Left colon (tissue), 2 donors: ENCODE data around the gene NGLY1. TPM values are rescaled to one million over a fixed set of nuclear protein-coding genes. Genes with fewer than 3 reads are reported as not detected.
A peak's percentile ranks its signal among the peaks of the same experiment; 100 is the strongest.

ENCODE experiments used
- ATAC-seq: fragments of 200-7000 bp; cut with Tn5 transposase; one replicate; pipeline ENCODE4 v1.9.1; 2020; ENCODE audit warnings: mild to moderate bottlenecking, moderate library complexity
- DNase-seq, 2 donors: peaks; one replicate each; pipeline ENCODE4 v3.0.0-alpha.2; 2020
- intact Hi-C, 2 donors: fragments of 100-400 bp; cut with DNase I in 1 of 2; cut with micrococcal nuclease in 1 of 2; formaldehyde crosslinking; loops; one replicate each; pipeline versions ENCODE4 v1.11.2 to v1.14.0; 2022; cut with DNase I, micrococcal nuclease
- total RNA-seq, 2 donors: library from RNA; stranded (reverse); fragmentation: NEBNext Ultra II Directional; extraction: Animal tissue kit (Norgen Biotek cat#: 25700); gene quantifications; one replicate each; pipeline ENCODE4 v1.2.1, GENCODE V29; 2021
- donor health status: DM: no; HTN: no; CAD: no.
- donor health status: DM: yes; HTN: yes; CAD: no.

Gene NGLY1
- total RNA-seq, 2 donors from 2014 or later = 42.2 to 45.0 TPM

DNA sequence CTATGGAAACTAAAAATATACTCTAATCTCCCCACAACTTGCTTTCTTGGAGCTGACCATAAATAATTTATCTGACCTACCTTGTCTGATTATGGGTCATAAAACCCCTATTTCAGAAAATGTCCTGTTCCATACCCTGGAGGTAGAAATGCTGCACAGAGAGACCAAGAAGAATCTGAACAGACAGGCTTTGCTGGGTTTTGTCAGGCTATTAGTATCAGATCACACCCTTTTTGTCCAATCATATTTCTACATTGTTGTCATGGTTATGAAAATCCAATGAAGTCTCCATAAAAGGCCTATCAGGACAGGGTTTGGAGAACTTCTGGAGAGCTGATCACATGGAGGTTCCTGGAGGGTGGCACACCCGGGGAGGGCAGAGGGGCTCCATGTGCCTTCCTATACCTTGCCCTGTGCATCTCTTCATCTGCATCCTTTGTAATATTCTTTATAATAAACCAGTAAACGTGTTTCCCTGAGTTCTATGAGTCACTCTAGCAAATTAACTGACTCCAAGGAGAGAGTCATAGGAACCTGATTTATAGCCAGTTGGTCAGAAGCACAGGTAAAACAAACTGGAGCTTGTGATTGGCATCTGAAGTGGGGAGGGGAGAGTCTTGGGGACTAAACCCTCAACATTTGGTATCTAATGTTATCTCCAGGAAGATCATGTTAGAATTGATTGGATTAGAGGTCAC lies 58.1 kb downstream of the NGLY1 start:
- intact Hi-C loops = no loop called here
- ATAC-seq = no peak
- DNase-seq = no peak

DNA sequence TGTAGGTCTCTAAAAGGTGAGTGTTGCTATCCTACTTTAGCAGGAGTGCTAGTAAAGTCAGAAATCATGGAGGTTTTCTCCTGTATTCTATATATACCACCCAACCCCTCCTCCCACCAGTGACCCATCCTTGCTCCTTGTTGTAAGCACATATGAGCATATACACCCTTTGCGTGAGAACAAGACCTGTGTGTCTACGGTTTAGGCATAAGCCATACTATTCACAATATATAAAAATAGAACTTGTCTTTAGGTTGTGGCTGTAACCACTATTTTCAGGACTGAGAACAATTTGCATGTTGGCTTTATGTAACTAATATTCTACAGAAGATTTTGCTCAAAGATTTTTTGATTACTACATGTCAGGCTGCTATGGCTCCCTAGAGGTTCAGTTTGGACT lies 59.4 kb downstream of the NGLY1 start:
- ATAC-seq = no peak
- intact Hi-C loops = no loop called here
- DNase-seq = no peak

DNA sequence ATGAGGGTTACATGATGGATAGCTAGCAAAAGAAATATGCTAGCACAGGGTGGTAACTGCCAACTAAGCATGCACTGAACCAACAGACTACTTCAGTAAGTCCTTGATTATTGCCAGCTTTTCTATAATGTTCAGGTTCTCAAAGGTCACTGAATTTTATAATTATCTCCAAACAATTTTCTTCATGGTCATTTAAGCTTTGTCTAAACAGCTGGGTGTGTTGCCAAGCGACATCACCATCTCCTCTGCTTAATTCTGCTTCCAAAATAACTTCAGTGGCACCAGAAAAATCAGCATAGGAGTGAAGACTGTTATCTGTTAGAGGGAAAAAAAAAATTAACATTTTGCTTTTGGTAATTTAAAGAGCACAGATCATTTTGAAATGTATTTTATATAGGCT lies 63.9 kb downstream of the NGLY1 start:
- ATAC-seq (no peak), DNase-seq (no peak)
- intact Hi-C loops = no loop called here

DNA sequence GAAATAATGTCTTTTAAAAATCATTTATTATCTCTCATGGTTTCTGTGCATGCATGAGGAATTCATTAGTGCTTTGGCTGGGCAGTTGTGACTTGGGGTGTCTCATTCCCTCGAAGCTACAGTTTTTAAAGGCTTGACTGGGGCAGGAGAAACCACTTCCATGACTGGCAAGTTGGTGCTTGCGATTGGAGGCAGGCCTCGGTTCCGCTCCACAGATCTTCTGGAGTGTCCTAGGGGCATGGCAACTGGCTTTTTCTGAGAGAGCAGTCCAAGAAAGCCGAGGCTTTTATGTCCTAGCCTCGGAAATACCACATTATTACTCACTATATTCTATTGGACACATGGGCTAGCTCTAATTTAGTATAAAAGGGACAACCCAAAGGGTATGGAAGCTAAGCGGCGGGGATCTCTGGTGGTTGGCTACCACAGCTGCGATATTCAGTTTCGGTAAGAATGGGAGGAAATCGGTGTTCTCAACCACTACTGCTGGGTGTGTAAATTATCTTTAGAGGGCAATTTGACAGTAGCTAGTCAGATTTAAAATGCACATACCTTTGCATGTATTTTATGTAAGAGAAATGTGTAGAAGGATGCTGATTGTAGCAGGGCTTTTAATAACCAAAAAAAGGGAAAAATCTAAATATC lies 69.8 kb downstream of the NGLY1 start:
- intact Hi-C loops = no loop called here
- ATAC-seq (no peak), DNase-seq (no peak)

DNA sequence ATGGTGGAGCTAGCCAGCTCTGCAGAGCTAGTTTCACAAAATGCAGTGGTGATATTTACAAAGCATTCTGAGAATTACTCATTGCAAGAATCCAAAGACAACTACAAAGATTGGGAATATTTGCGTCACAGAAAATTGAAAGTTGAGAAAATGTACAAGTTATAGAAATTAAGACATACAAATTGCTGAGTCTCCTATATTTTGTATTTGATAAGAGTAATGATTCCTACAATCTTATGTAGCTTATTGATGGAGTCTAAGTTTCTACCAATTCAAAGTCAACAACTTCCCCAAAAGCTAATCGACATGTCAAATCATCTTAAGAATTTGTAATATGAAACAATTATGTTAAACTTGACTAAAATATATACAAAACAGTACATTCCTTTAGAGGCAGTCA lies 72.2 kb downstream of the NGLY1 start:
- intact Hi-C loops = no loop called here
- no peak for ATAC-seq
- no peak for DNase-seq

DNA sequence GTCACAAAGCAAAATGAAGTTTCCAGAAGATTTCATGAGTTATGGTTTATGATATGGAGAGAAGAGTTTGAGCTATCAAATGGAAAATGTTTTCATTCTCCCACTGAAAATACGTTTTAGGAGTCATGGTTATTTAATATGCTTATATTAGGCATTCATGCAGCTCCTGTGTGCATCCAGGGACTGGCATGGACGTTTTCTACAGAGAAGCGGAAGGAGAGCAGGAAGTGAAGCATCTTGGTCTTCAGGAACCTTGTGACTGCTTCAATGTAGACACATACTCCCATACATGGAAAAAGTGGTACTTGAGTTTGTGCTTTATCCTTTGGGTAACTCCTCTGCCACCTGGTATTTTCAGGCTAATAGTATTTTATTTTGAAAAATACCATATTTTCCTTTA lies 75.2 kb downstream of the NGLY1 start:
- ATAC-seq (no peak), DNase-seq (no peak)
- intact Hi-C loops = no loop called here

DNA sequence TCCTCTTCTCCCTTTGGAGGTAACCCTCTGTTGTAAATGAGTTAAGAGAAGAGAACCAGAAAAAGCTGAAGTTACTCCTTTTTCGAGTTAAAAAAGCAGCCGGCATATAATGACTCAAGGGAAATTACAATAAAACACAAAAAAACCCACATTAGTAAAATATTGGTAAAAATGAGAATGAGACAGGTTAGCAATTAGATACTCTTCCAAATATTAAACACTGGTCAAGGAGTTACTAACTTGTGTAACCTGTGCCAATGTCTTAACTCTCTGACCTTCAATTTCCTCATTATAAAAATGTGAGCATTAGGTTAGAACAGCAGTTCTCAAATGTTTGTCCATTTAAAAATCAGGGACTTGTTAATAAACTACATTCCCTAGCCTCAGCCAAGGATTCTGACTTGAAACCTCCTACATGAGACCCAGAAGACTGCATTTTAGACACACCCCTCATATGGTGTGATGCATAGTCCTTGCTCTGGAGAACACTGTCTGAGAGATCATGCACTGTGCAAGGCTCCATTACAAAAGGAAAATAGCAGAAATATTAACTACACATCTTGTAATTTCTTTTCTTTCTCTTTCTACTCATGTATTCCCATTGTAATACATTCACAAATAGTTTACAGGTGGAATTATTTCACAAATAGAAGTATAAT lies 75.8 kb downstream of the NGLY1 start:
- no peak for ATAC-seq

DNA sequence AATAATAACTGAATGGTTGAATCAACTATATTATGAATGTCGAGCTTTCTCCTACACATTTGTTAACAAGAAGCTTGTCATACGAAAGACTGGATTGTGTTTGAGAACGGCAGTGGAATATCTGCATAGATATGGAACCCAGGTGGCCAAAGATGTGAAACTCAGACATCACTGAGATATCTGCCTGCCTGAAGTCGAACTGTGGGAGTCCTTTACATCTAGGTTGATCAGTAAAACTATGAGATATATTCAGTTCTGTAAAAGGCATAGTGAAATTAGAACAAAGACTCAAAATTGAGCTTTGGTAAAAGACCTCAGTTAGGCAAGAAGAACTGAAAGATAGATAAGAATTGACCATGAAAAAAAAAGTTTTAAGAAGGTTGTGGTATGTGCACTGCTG lies 77.0 kb downstream of the NGLY1 start:
- DNase-seq (no peak), ATAC-seq (no peak)
- intact Hi-C loops = no loop called here

More for the DNA sequence above, 75.8 kb downstream of the NGLY1 start:
- DNase-seq = no peak
- intact Hi-C loops = no loop called here

DNA sequence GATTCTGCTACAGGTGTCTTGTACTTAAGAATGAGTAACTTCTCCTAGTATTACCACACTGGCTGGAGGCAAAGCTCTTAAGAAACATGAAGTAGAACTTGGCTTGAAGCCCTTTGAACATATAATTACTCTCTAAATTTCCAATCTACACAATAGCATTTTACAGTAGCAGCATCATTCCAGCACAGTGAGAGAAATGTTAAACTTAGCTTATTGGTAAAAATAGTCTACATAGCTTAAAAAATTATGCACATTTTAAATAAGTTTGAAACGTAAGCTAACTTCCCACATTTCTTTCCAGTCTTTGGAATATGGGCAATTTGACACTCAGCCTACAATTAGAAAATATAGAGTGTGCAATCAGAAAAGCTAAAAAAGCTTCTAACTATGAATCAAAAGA lies 85.7 kb downstream of the NGLY1 start:
- no peak for ATAC-seq
- intact Hi-C loops = no loop called here
- DNase-seq = no peak

DNA sequence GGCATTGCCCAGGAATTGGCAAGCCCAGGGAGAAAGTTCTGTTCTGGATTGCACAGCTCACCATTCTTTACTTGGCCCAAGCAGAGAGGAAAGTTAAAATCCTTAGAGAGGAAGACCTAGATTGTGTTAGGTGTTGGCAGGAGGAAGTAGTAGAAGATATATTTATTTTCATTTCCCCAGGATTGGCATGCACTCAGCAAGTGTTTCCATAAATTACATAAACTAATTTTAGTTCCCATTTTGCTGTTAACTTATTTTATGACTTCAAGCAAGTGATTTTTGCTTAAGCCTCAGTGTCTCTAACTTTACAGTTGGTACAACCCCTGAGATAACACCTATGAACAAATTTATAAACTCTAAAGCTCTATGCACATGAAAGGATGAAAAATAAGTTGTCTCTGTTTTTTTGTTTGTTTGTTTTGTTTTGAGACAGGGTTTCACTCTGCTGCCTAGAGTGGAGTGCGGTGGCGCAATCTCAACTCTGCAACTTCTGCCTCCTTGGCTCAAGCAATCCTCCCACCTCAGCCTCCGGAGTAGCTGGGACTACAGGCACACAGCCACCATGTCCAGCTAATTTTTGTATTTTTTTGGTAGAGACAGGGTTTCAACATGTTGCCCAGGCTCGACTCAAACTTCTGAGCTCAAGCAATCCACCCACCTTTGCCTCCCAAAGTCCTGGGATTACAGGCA lies 87.4 kb downstream of the NGLY1 start:
- no peak for ATAC-seq
- intact Hi-C loops = no loop called here
- no peak for DNase-seq

DNA sequence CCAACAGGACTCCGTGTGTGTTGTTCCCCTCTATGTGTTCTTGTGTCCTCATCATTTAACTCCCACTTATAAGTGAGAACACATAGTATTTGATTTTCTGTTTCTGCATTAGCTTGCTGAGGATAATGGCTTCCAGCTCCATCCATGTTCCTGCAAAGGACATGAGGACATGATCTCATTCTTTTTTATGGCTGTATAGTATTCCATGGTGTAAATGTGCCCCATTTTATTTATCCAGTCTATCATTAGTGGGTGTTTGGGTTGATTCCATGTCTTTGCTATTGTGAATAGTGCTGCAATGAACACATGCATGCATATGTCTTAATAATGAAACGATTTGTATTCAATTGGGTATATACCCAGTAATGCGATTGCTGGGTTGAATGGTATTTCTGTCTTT lies 90.0 kb downstream of the NGLY1 start:
- intact Hi-C loops = no loop called here
- DNase-seq = no peak
- ATAC-seq = no peak

DNA sequence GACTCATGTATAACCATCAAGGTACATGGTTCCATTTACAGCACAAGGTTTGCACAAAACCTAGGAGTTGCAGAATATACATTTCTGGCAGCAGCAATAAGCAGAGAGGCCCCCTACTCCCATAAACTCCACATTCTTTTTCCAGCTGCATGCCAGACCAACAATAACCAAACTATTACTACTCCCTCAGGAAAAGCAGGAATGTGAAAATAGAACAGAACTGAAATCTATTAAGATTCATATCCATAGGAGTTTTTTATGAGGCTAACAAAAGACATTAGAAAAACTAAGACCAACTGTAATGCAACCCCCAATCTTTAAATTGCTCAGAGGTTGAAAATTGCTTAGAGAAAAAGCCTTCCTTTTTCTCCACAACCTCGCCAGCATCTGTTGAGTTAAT lies 90.9 kb downstream of the NGLY1 start:
- DNase-seq (no peak), ATAC-seq (no peak)

DNA sequence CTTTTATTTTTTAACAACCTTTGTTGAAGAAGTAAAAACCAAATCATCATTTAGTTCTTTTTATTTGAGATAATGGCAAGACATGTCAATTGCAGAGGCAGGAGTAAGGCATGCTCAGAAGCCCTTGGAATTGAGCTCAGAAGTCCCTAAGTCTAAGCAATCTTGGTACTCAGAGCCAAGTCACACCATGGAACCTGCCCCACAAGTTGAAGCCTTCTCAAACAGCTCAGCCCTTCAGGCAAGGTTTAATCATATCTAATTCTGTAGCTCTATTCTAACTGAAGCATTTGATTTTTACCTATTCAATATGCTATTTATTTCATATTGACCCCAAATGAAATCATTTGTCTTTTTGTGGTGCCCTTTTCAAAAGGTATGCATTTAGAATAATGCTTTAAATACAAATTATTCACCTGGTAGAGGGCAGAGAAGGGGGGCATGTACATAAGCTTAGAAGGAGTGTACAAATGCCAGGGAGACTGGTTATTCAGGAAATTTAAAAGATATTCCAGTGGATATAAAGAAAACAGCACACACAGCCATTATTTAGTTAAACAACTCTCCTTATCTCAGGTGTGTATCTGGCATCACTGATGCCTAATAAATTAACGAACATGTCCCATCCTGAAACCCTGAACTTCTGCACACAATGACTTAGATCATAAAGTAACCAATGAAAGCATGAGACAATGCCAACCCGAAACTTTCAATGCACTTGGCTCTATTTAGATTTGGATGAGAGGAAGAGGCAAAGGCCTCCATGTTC lies 92.3 kb downstream of the NGLY1 start:
- no peak for DNase-seq
- intact Hi-C loops = no loop called here
- no peak for ATAC-seq

More for the DNA sequence above, 90.9 kb downstream of the NGLY1 start:
- intact Hi-C loops = no loop called here

DNA sequence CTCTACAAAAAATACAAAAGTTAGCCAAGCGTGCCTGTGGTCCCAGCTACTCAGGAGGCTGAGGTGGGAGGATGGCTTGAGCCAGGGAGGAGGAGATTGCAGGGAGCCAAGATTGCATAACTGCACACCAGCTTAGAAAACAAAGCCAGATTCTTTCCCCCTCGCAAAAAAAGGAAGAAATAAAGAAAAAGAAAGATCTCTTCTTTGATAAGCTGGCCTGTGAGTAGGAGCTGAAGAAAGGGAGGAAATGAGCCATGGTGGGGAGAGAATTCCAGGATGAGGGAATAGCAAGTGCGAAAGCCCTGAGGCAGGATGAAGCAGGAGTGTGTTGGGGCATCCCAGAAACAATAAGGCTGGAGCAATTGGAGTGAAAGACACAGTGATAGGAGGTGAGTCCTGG lies 94.0 kb downstream of the NGLY1 start:
- ATAC-seq (no peak), DNase-seq (no peak)
- intact Hi-C loops = no loop called here

DNA sequence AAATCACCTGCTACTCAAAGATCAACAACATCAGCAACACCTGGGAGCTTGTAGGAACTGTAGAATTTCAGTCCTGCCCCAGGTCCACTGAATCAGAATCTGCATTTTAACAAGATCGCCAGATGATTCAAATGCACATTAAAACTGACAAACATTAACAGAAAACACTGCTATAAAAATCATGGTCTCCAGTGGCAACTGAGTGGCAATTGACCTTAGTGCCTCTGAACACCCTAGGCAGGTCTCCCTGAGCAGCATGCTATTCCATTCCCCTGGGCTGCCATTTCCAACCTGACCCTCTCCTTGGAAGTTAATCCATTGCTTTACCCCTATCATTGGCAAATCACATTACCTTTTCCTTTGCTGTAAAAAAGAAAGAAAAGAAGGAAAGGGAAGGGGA lies 95.5 kb downstream of the NGLY1 start:
- intact Hi-C loops = no loop called here
- DNase-seq (no peak), ATAC-seq (peak; percentile 96)

DNA sequence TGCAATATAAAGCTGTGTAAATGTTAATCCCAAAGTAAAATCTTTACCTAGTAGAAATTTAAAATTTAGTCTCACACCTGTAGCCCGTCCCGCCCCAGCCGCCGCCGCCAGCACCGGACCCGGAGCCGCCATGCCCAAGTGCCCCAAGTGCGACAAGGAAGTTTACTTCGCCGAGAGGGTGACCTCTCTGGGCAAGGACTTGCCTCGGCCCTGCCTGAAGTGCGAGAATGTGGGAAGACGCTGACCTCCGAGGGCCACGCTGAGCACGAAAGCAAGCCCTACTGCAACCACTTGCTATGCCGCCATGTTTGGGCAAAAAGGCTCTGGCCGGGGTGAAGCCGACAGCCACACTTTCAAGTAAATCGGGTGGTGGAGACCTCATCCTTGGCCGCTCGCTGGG lies 96.5 kb downstream of the NGLY1 start:
- DNase-seq (no peak), ATAC-seq (no peak)
- intact Hi-C loops = no loop called here

DNA sequence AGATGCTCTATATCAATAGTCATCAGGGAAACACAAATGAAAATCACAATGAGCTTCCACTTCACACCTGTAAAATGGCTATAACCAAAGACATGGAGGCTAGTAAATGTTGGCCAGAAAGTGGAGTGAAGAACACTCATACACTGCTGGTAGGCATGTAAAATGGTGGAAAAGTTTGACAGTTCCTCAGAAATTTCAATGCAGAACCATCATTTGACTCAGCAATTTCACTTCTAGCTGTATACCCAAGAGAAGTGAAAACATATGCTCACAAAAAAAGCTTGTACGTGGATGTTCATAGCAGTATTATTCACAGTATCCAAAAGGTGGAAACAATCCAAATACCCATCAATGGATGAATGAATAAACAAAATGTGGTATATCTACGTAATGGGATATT lies 99.4 kb downstream of the NGLY1 start:
- DNase-seq = no peak
- intact Hi-C loops = no loop called here
- ATAC-seq = no peak

DNA sequence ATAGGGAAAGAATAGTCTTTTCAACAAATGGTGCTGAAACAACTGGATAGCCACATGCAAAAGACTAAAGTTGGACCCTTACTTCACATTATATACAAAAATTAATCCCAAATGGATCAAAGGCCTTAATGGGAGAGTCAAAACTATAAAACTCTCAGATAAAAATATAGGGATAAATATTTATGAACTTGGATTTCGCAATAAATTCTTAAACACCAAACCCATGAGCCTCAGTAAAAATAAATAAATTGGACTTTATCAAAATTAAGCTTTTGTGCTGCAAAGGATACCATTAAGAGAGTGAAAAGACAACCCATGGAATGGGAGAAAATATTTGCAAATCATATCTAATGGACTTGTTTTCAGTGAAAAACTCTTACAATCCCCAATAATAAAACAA lies 99.8 kb downstream of the NGLY1 start:
- intact Hi-C loops = no loop called here
- DNase-seq = no peak
- ATAC-seq = no peak

DNA sequence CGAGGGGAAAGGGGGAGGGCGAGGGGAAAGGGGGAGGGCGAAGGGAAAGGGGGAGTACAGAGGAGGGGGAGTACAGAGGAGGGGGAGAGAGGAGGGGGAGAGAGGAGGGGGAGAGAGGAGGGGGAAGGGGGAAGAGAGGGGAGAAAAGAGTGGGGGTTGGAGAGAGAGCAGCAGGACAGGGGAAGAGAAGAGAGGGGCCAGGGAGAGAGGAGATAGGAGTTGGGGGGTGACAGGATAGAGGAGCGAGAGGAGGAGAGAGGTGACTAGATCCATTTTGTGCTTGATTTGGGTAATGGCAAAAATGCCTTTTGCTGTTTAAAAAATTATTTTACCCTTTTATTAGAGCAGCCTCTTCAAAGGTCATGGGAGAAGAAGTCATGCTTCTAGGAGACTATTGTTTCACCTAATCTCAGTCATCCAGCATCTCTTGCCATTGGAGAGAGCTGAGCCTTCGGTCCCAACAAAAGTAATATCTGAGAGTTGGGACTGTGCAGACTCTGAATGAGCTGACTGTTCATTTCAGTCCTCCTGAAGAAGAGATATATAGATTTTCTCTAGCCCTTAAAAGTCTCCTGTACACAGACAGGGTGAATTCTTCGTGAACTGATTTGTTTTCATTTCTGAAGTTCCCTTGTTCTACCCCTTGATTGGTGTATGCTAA lies 103.5 kb downstream of the NGLY1 start:
- ATAC-seq (no peak), DNase-seq (no peak)
- intact Hi-C loops = no loop called here
